Nucleus accumbens (tissue), 56 donors: ENCODE measurements around the gene VPS13A.
"Not testable (repeated sequence)": the region's sequence is repeated elsewhere in the genome, so short reads cannot be mapped to it uniquely, and the experiment has no call there.

Experiments used
- DNase-seq, 56 donors: peaks; one replicate each; lab custom pipeline; 2025; lab: John Stamatoyannopoulos, UW

The VPS13A gene

GRCh38 chr9:77291714-77292113 lies 114.4 kb downstream of the VPS13A start:
- no peak for DNase-seq

GRCh38 chr9:77293949-77294348 lies 116.6 kb downstream of the VPS13A start:
- no peak for DNase-seq

GRCh38 chr9:77304543-77304942 lies 127.2 kb downstream of the VPS13A start:
- DNase-seq = no peak

GRCh38 chr9:77305622-77306400 lies 128.5 kb downstream of the VPS13A start:
- no peak for DNase-seq

- no peak for DNase-seq
Measured at GRCh38 chr9:77307166-77307565, 129.8 kb downstream of the VPS13A start.

- DNase-seq = no peak
Measured at GRCh38 chr9:77316058-77316457, 138.7 kb downstream of the VPS13A start.

GRCh38 chr9:77325058-77325457 lies 147.7 kb downstream of the VPS13A start:
- no peak for DNase-seq

- no peak for DNase-seq
Measured at GRCh38 chr9:77328102-77328501, 150.8 kb downstream of the VPS13A start.

GRCh38 chr9:77370064-77370463 lies 192.7 kb downstream of the VPS13A start:
- DNase-seq = no peak

GRCh38 chr9:77374266-77374665 lies 196.9 kb downstream of the VPS13A start:
- DNase-seq = no peak

GRCh38 chr9:77375956-77376532 lies 198.7 kb downstream of the VPS13A start:
- no peak for DNase-seq

- no peak for DNase-seq
Measured at GRCh38 chr9:77384406-77384805, 207.1 kb downstream of the VPS13A start.

GRCh38 chr9:77386187-77386586 lies 208.9 kb downstream of the VPS13A start:
- no peak for DNase-seq

- DNase-seq = no peak
Measured at GRCh38 chr9:77391834-77392233, 214.5 kb downstream of the VPS13A start.

- DNase-seq = no peak
Measured at GRCh38 chr9:77392328-77392727, 215.0 kb downstream of the VPS13A start.

- not testable (repeated sequence) for DNase-seq
Measured at GRCh38 chr9:77398581-77398980, 221.2 kb downstream of the VPS13A start.

GRCh38 chr9:77399964-77400363 lies 222.6 kb downstream of the VPS13A start:
- no peak for DNase-seq

GRCh38 chr9:77402286-77402685 lies 225.0 kb downstream of the VPS13A start:
- DNase-seq = no peak

- no peak for DNase-seq
Measured at GRCh38 chr9:77403239-77403638, 225.9 kb downstream of the VPS13A start.

GRCh38 chr9:77408521-77408920 lies 231.2 kb downstream of the VPS13A start:
- DNase-seq = not testable (repeated sequence)

- DNase-seq = no peak
Measured at GRCh38 chr9:77417566-77417965, 240.2 kb downstream of the VPS13A start.

- DNase-seq = no peak
Measured at GRCh38 chr9:77418226-77418625, 240.9 kb downstream of the VPS13A start.
